Spleen (tissue), 11 donors: ENCODE data around the gene PTPRN2. TPM values are rescaled to one million over a fixed set of nuclear protein-coding genes. Genes with fewer than 3 reads are reported as not detected.
A peak's percentile ranks its signal among the peaks of the same experiment; 100 is the strongest.

Experiments used
- DNase-seq: peaks from one replicate; pipeline ENCODE4 v3.0.0-alpha.2; 2020
- H3K27ac ChIP-seq, 8 donors: fragments of 200-600 bp; sonication (generic) in 7 of 8; 1 replicate in 4 of 8; 2 replicates in 4 of 8; pipeline versions ENCODE4 v1.5.0 to v1.8.0; 2016 to 2021; ENCODE audit warnings: inconsistent platforms in 4 of 8, mild to moderate bottlenecking in 4 of 8, moderate library complexity in 1 of 8
- H3K27me3 ChIP-seq, 7 donors: fragments of 200-600 bp; sonication (generic) in 6 of 7; replicated peaks in 1 of 7; 1 replicate in 4 of 7; 2 replicates in 3 of 7; pipeline versions ENCODE4 v1.5.0 to v1.8.0; 2016 to 2021; ENCODE audit warnings: inconsistent platforms in 3 of 7, mild to moderate bottlenecking in 1 of 7
- H3K36me3 ChIP-seq, 6 donors: fragments of 200-600 bp; sonication (generic) in 5 of 6; 1 replicate in 4 of 6; 2 replicates in 2 of 6; pipeline versions ENCODE4 v1.5.0 to v1.8.0; 2016 to 2021; ENCODE audit warnings: inconsistent platforms in 2 of 6
- H3K4me1 ChIP-seq, 6 donors: fragments of 200-600 bp; sonication (generic) in 5 of 6; 1 replicate in 3 of 6; 2 replicates in 3 of 6; pipeline versions ENCODE4 v1.5.0 to v1.8.0; 2016 to 2021; ENCODE audit warnings: inconsistent platforms in 3 of 6
- H3K4me3 ChIP-seq, 8 donors: fragments of 200-600 bp; sonication (generic) in 7 of 8; 1 replicate in 4 of 8; 2 replicates in 4 of 8; pipeline versions ENCODE4 v1.5.0 to v1.8.0; 2016 to 2021; ENCODE audit warnings: inconsistent platforms in 4 of 8, mild to moderate bottlenecking in 4 of 8, moderate library complexity in 2 of 8
- H3K9me3 ChIP-seq, 8 donors: fragments of 200-600 bp; sonication (generic) in 7 of 8; 1 replicate in 4 of 8; 2 replicates in 4 of 8; pipeline versions ENCODE4 v1.5.0 to v1.8.0; 2016 to 2021; ENCODE audit warnings: inconsistent platforms in 4 of 8
- POLR2A ChIP-seq, 3 donors: fragments of 450-650 bp; IDR thresholded peaks; one replicate each; pipeline ENCODE4 v1.5.1; 2017; ENCODE audit warnings: antibody characterized with exemption in 3 of 3, mild to moderate bottlenecking in 1 of 3
- POLR2AphosphoS5 ChIP-seq, 3 donors: sonication (generic); formaldehyde crosslinking; IDR thresholded peaks; one replicate each; pipeline ENCODE4 v1.5.1; 2017; ENCODE audit warnings: antibody characterized with exemption in 3 of 3
- WGBS, 5 donors: extraction: QIAGEN DNeasy Blood & Tissue Kit in 3 of 5; methylation state at CpG; one replicate each; pipeline versions ENCODE4 v1.1.5 to v1.1.7; 2013 to 2018; 5-methylcytosine and 5-hydroxymethylcytosine counted together
- intact Hi-C: fragments of 100-400 bp; cut with DNase I; formaldehyde crosslinking; loops from one replicate; pipeline ENCODE4 v1.15.0; 2023; ENCODE audit warnings: low total_unique reads
- polyA plus RNA-seq, 3 donors: library from polyadenylated mRNA; stranded (reverse); fragments of 200-250 nt; gene quantifications; one replicate each; pipeline ENCODE4 v1.2.1, GENCODE V29; 2013
- total RNA-seq, 7 donors: library from RNA; depleted of rRNA in 3 of 7; stranded (reverse); fragments of >200 nt in 3 of 7; fragmentation: NEBNext Ultra II Directional in 4 of 7; extraction: Animal tissue kit (Norgen Biotek cat#: 25700) in 4 of 7; gene quantifications; one replicate each; pipeline versions ENCODE4 v1.1.0 to v1.2.1, GENCODE V29; 2016 to 2021
- TF ChIP-seq, protein P1 (sequence below), 11 experiments: fragments of 200-600 bp in 7 of 11; fragments of 450-650 bp in 4 of 11; sonication (generic) in 4 of 11; IDR thresholded peaks in 8 of 11; conservative IDR thresholded peaks in 3 of 11; 1 replicate in 7 of 11; 2 replicates in 4 of 11; pipeline versions ENCODE4 v1.4.0 to v1.8.0; 2016 to 2021; ENCODE audit warnings: antibody characterized with exemption in 11 of 11, inconsistent platforms in 4 of 11, mild to moderate bottlenecking in 1 of 11
- donor health status: healthy with polysubstance abuse.
- donor health status: DM: no; HTN: no; CAD: no; lungs with moderate emphysema.
- donor health status: DM: no; HTN: no; CAD: no.
- donor health status: Bipolar disorder and iron deficiency.
- donor health status: healthy.
- donor health status: DM: no; HTN: no; CAD: no.
- donor health status: DM: yes; HTN: yes; CAD: no.

PTPRN2 gene
- total and polyA plus RNA-seq, 10 donors = 7.0 to 22.8 (median 16.8) TPM

DNA sequence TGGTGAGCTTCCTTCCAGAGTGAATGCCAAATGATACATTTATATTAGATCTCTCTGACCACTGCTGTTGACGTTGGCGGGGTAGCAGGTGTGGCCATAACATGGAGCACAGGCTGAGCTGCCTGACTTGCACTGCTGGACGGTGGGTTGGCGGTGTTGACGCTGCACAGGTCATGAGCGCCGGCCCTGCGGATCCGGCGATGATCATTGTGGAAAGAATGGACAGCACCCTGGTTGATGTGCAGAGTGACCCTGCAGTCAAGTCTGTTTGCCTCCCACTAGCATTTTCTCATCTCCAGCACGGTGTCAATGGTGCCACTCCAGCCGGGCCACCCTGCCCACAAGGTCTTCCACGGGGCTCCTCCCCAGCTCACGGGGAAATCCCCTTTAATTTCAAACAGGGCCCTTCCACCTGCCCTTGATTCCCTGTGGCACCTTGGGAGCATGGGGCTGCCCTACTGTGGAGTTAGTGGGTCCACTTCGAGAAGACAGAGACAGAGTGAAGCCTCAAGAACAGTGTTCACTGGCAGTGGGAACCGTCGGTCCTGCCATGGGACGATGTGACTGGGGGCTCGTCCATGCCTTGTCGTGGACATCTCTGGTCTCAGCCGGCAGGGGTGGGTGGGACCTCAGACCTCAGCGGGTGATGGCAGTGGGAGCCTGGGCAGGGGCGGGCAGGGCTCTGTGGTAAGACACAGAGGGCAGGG, 613.5 kb downstream of the PTPRN2 start:
- H3K27me3 ChIP-seq = peaks cover 0 to 7% (median 0%) of the 10 kb centered on the region in 7 donors
- intact Hi-C loops = no loop called here
- TF ChIP-seq, protein P1, sequence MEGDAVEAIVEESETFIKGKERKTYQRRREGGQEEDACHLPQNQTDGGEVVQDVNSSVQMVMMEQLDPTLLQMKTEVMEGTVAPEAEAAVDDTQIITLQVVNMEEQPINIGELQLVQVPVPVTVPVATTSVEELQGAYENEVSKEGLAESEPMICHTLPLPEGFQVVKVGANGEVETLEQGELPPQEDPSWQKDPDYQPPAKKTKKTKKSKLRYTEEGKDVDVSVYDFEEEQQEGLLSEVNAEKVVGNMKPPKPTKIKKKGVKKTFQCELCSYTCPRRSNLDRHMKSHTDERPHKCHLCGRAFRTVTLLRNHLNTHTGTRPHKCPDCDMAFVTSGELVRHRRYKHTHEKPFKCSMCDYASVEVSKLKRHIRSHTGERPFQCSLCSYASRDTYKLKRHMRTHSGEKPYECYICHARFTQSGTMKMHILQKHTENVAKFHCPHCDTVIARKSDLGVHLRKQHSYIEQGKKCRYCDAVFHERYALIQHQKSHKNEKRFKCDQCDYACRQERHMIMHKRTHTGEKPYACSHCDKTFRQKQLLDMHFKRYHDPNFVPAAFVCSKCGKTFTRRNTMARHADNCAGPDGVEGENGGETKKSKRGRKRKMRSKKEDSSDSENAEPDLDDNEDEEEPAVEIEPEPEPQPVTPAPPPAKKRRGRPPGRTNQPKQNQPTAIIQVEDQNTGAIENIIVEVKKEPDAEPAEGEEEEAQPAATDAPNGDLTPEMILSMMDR (IDR thresholded peaks at IDR 0.05 in 8 of 11, conservative IDR thresholded peaks at IDR 0.05 in 3 of 11) = no peak
- no peak for TF ChIP-seq POLR2AphosphoS5 (IDR thresholded peaks at IDR 0.05)
- no peak for TF ChIP-seq POLR2A (IDR thresholded peaks at IDR 0.05)

DNA sequence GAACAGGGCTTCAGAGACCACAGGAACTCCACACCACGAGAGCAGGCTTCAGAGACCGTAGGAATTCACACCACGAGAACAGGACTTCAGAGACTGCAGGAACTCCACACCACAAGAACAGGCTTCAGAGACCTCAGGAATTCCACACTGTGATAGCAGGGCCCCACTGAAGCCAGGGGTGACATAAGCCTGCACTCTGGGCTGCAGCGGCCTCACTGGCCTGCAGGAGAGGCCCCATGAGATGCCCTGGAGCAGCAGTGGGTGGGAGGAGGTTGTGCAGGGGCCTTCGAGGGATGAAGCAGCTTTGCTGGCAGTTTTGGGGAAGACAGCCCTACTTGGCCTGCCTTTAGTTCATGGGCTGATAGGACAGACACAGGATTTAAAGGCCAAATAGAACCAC, 614.7 kb downstream of the PTPRN2 start:
- intact Hi-C loops = no loop called here
- WGBS, 5 donors = 79 to 93% (median 88%) methylated on average over 5 of the region's 5 CpGs
- no peaks in the 10 kb centered on the region for H3K4me1 ChIP-seq

More for the DNA sequence above, 613.5 kb downstream of the PTPRN2 start:
- H3K27ac ChIP-seq = no peak overlapping the region
- WGBS, 5 donors = 88 to 95% (median 94%) methylated on average over 15 to 23 of the region's 23 CpGs
- peak; percentile 53 for DNase-seq
- H3K4me3 ChIP-seq = no peak overlapping the region
- H3K9me3 ChIP-seq = peaks cover 0 to 69% (median 52%) of the 10 kb centered on the region in 8 donors
- no peaks in the 10 kb centered on the region for H3K36me3 ChIP-seq
- H3K4me1 ChIP-seq = no peaks in the 10 kb centered on the region

GRCh38 chr7:157971501-157971900, 616.1 kb downstream of the PTPRN2 start:
- intact Hi-C loops = no loop called here
- 74 to 83% (median 81%) methylated on average over 5 of the region's 5 CpGs for WGBS, 5 donors
- TF ChIP-seq, protein P1 (IDR thresholded peaks at IDR 0.05 in 8 of 11, conservative IDR thresholded peaks at IDR 0.05 in 3 of 11) = no peak
- no peak for TF ChIP-seq POLR2A (IDR thresholded peaks at IDR 0.05)
- no peak for TF ChIP-seq POLR2AphosphoS5 (IDR thresholded peaks at IDR 0.05)
- Histone ChIP-seq H3K9me3 (peaks cover 0 to 80% (median 56%) of the 10 kb centered on the region in 8 donors), H3K36me3 (no peaks in the 10 kb centered on the region), H3K4me1 (no peaks in the 10 kb centered on the region), H3K27me3 (no peaks in the 10 kb centered on the region), H3K27ac (no peak overlapping the region), H3K4me3 (no peak overlapping the region)
- peak; percentile 8 for DNase-seq

More for the DNA sequence above, 614.7 kb downstream of the PTPRN2 start:
- no peaks in the 10 kb centered on the region for H3K27me3 ChIP-seq
- H3K27ac ChIP-seq = no peak overlapping the region
- no peak overlapping the region for H3K4me3 ChIP-seq
- TF ChIP-seq POLR2A (IDR thresholded peaks at IDR 0.05) = no peak
- TF ChIP-seq, protein P1 (IDR thresholded peaks at IDR 0.05 in 8 of 11, conservative IDR thresholded peaks at IDR 0.05 in 3 of 11) = no peak
- peak; percentile 33 for DNase-seq
- H3K9me3 ChIP-seq = peaks cover 0 to 80% (median 56%) of the 10 kb centered on the region in 8 donors
- no peaks in the 10 kb centered on the region for H3K36me3 ChIP-seq

- DNase-seq = no peak
- peaks cover 0 to 72% (median 53%) of the 10 kb centered on the region in 8 donors for H3K9me3 ChIP-seq
- H3K36me3 ChIP-seq = no peaks in the 10 kb centered on the region
- WGBS, 5 donors = 59 to 81% (median 63%) methylated on average over 3 of the region's 3 CpGs
- H3K4me3 ChIP-seq = no peak overlapping the region
- H3K27ac ChIP-seq = no peak overlapping the region
- intact Hi-C loops = no loop called here
- no peaks in the 10 kb centered on the region for H3K4me1 ChIP-seq
- H3K27me3 ChIP-seq = no peaks in the 10 kb centered on the region
- no peak for TF ChIP-seq POLR2AphosphoS5 (IDR thresholded peaks at IDR 0.05)
- no peak for TF ChIP-seq POLR2A (IDR thresholded peaks at IDR 0.05)
- TF ChIP-seq, protein P1 (IDR thresholded peaks at IDR 0.05 in 8 of 11, conservative IDR thresholded peaks at IDR 0.05 in 3 of 11) = no peak
Measured at GRCh38 chr7:157970744-157971143, 616.9 kb downstream of the PTPRN2 start.
